ENCODE measurements around the gene ATP6V0B.

DNA sequence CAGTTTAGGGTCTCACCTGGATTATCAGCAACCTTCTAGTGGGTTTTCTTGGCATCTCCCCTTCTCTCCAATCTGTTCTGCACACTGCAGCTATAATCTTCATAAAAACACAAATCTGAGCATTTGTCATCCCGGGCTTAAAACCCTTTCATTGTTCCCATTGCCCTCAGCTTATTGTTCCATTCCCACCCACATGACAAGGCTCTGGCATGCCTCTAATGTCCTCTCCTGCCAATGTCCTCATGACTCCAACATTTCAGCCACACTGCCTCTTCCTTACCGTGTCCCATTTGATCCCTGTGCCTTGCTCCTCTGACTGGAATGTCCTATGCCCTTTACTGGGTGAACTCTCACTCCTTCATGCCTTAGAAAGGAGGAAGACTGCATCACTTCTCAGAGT, 12.4 kb upstream of the ATP6V0B start:
- TF ChIP-seq, protein P1, sequence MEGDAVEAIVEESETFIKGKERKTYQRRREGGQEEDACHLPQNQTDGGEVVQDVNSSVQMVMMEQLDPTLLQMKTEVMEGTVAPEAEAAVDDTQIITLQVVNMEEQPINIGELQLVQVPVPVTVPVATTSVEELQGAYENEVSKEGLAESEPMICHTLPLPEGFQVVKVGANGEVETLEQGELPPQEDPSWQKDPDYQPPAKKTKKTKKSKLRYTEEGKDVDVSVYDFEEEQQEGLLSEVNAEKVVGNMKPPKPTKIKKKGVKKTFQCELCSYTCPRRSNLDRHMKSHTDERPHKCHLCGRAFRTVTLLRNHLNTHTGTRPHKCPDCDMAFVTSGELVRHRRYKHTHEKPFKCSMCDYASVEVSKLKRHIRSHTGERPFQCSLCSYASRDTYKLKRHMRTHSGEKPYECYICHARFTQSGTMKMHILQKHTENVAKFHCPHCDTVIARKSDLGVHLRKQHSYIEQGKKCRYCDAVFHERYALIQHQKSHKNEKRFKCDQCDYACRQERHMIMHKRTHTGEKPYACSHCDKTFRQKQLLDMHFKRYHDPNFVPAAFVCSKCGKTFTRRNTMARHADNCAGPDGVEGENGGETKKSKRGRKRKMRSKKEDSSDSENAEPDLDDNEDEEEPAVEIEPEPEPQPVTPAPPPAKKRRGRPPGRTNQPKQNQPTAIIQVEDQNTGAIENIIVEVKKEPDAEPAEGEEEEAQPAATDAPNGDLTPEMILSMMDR (IDR thresholded peaks at IDR 0.05) = no peak
- no peak for TF ChIP-seq POLR2A (IDR thresholded peaks at IDR 0.05)
